WTC11 (cell line): ENCODE data around the gene NAV3.

Source experiments
- CREB1 ChIP-seq: sonication (generic); formaldehyde crosslinking; IDR thresholded peaks from 2 replicates; pipeline ENCODE4 v1.8.0; 2023; ENCODE audit warnings: mild to moderate bottlenecking, missing genetic modification reagents
- FOXK1 ChIP-seq: sonication (generic); formaldehyde crosslinking; IDR thresholded peaks from 2 replicates; pipeline ENCODE4 v1.8.0; 2022; ENCODE audit warnings: mild to moderate bottlenecking, moderate library complexity, missing genetic modification reagents
- KAT7 ChIP-seq: sonication (generic); formaldehyde crosslinking; IDR thresholded peaks from 2 replicates; pipeline ENCODE4 v1.8.1; 2023; ENCODE audit warnings: missing genetic modification reagents, mild to moderate bottlenecking, borderline replicate concordance
- SOX15 ChIP-seq: fragments of 250-450 bp; sonication (Bioruptor Pico); IDR thresholded peaks from 2 replicates; pipeline ENCODE4 v1.9.0; 2021; ENCODE audit warnings: mild to moderate bottlenecking
- TF ChIP-seq, protein P1 (sequence below): sonication (generic); formaldehyde crosslinking; IDR thresholded peaks from 2 replicates; pipeline ENCODE4 v1.8.1; 2022; ENCODE audit warnings: low read depth, missing genetic modification reagents, borderline replicate concordance
- TF ChIP-seq, protein P2 (sequence below): fragments of 200-600 bp; IDR thresholded peaks from 2 replicates; pipeline ENCODE4 v1.8.0; 2022; ENCODE audit warnings: antibody characterized with exemption
- TF ChIP-seq, protein P3 (sequence below): sonication (generic); formaldehyde crosslinking; conservative IDR thresholded peaks from 2 replicates; pipeline ENCODE4 v1.8.1; 2023; ENCODE audit warnings: mild to moderate bottlenecking, low read depth, missing genetic modification reagents, moderate library complexity

DNA sequence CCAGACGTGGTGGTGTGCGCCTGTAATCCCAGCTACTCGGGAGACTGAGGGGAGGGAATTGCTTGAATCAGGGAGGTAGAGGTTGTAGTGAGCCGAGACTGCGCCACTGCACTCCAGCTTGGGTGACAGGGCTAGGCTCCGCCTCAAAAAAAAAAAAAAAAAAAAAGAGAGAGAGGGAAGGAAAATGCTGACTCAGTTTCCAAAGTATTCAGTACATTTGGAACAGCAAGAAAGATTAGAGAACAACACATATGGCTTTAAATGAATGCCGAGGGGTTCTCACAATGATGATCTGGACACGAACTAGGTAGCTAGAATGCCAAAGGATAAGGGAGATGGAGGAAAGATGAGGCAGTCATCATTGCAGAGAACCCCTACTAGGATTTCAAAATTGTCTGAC, 97.4 kb downstream of the NAV3 start:
- TF ChIP-seq, protein P1, sequence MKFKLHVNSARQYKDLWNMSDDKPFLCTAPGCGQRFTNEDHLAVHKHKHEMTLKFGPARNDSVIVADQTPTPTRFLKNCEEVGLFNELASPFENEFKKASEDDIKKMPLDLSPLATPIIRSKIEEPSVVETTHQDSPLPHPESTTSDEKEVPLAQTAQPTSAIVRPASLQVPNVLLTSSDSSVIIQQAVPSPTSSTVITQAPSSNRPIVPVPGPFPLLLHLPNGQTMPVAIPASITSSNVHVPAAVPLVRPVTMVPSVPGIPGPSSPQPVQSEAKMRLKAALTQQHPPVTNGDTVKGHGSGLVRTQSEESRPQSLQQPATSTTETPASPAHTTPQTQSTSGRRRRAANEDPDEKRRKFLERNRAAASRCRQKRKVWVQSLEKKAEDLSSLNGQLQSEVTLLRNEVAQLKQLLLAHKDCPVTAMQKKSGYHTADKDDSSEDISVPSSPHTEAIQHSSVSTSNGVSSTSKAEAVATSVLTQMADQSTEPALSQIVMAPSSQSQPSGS (CRISPR knock-in tag), result no peak
- no peak for TF ChIP-seq FOXK1
- TF ChIP-seq, protein P2, sequence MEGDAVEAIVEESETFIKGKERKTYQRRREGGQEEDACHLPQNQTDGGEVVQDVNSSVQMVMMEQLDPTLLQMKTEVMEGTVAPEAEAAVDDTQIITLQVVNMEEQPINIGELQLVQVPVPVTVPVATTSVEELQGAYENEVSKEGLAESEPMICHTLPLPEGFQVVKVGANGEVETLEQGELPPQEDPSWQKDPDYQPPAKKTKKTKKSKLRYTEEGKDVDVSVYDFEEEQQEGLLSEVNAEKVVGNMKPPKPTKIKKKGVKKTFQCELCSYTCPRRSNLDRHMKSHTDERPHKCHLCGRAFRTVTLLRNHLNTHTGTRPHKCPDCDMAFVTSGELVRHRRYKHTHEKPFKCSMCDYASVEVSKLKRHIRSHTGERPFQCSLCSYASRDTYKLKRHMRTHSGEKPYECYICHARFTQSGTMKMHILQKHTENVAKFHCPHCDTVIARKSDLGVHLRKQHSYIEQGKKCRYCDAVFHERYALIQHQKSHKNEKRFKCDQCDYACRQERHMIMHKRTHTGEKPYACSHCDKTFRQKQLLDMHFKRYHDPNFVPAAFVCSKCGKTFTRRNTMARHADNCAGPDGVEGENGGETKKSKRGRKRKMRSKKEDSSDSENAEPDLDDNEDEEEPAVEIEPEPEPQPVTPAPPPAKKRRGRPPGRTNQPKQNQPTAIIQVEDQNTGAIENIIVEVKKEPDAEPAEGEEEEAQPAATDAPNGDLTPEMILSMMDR, result no peak
- no peak for TF ChIP-seq KAT7
- TF ChIP-seq SOX15 (CRISPR knock-in tag), result no peak
- TF ChIP-seq CREB1 (CRISPR knock-in tag), result no peak
- TF ChIP-seq, protein P3, sequence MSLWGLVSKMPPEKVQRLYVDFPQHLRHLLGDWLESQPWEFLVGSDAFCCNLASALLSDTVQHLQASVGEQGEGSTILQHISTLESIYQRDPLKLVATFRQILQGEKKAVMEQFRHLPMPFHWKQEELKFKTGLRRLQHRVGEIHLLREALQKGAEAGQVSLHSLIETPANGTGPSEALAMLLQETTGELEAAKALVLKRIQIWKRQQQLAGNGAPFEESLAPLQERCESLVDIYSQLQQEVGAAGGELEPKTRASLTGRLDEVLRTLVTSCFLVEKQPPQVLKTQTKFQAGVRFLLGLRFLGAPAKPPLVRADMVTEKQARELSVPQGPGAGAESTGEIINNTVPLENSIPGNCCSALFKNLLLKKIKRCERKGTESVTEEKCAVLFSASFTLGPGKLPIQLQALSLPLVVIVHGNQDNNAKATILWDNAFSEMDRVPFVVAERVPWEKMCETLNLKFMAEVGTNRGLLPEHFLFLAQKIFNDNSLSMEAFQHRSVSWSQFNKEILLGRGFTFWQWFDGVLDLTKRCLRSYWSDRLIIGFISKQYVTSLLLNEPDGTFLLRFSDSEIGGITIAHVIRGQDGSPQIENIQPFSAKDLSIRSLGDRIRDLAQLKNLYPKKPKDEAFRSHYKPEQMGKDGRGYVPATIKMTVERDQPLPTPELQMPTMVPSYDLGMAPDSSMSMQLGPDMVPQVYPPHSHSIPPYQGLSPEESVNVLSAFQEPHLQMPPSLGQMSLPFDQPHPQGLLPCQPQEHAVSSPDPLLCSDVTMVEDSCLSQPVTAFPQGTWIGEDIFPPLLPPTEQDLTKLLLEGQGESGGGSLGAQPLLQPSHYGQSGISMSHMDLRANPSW, result no peak
